Neural progenitor cell (in vitro differentiated cells): ENCODE measurements around the gene KARS1. TPM values are rescaled to one million over a fixed set of nuclear protein-coding genes. Genes with fewer than 3 reads are reported as not detected.

ENCODE experiments used
- DNase-seq: peaks from one replicate; pipeline ENCODE4 v3.0.0-alpha.2; 2016; ENCODE audit warnings: low spot score
- H2AFZ ChIP-seq: fragments of 200-600 bp; sonication (generic); replicated peaks from 2 replicates; pipeline ENCODE4 v1.6.1; 2016; ENCODE audit warnings: antibody characterized with exemption
- H3F3A ChIP-seq: fragments of 200-600 bp; sonication (generic); 2 replicates; pipeline ENCODE4 v1.6.1; 2016; ENCODE audit warnings: antibody characterized with exemption, low read depth
- H3K27ac ChIP-seq: fragments of 200-600 bp; sonication (generic); 2 replicates; pipeline ENCODE4 v1.5.1; 2016; ENCODE audit warnings: mild to moderate bottlenecking
- H3K27me3 ChIP-seq: fragments of 200-600 bp; sonication (generic); 2 replicates; pipeline ENCODE4 v1.6.1; 2016; ENCODE audit warnings: mild to moderate bottlenecking, moderate library complexity
- H3K36me3 ChIP-seq: fragments of 200-600 bp; sonication (generic); 2 replicates; pipeline ENCODE4 v1.5.1; 2016
- H3K4me1 ChIP-seq: fragments of 200-600 bp; sonication (generic); 2 replicates; pipeline ENCODE4 v1.6.1; 2016; ENCODE audit warnings: mixed run types
- H3K4me2 ChIP-seq: fragments of 200-600 bp; sonication (generic); 2 replicates; pipeline ENCODE4 v1.6.1; 2016
- H3K4me3 ChIP-seq: fragments of 200-600 bp; sonication (generic); 2 replicates; pipeline ENCODE4 v1.5.1; 2016
- H3K79me2 ChIP-seq: fragments of 200-600 bp; sonication (generic); 2 replicates; pipeline ENCODE4 v1.6.1; 2016; ENCODE audit warnings: low read depth
- H3K9ac ChIP-seq: fragments of 200-600 bp; sonication (generic); 2 replicates; pipeline ENCODE4 v1.6.1; 2016
- H3K9me3 ChIP-seq: fragments of 200-600 bp; sonication (generic); 2 replicates; pipeline ENCODE4 v1.5.1; 2016; ENCODE audit warnings: low read depth
- H4K20me1 ChIP-seq: fragments of 200-600 bp; sonication (generic); 2 replicates; pipeline ENCODE4 v1.6.1; 2016; ENCODE audit warnings: low read depth
- H3K27ac Mint-ChIP-seq: 3 replicates; pipeline ENCODE4 v1.8.0; 2021; ENCODE audit warnings: mixed read lengths
- H3K27me3 Mint-ChIP-seq: 2 replicates; pipeline ENCODE4 v1.8.0; 2022; ENCODE audit warnings: low read depth, mild to moderate bottlenecking, inconsistent platforms, moderate library complexity, mixed read lengths; ENCODE audit not compliant: insufficient read depth
- H3K36me3 Mint-ChIP-seq: 3 replicates; pipeline ENCODE4 v1.8.0; 2021; ENCODE audit warnings: mixed read lengths
- H3K4me1 Mint-ChIP-seq: 3 replicates; pipeline ENCODE4 v1.8.0; 2021; ENCODE audit warnings: mixed read lengths
- H3K4me3 Mint-ChIP-seq: 3 replicates; pipeline ENCODE4 v1.8.0; 2021; ENCODE audit warnings: mild to moderate bottlenecking, moderate library complexity, mixed read lengths
- H3K9me3 Mint-ChIP-seq: 3 replicates; pipeline ENCODE4 v1.8.0; 2020; ENCODE audit warnings: mixed read lengths
- EZH2 ChIP-seq: fragments of 200-600 bp; sonication (generic); IDR thresholded peaks from 2 replicates; pipeline ENCODE4 v1.6.1; 2017; ENCODE audit warnings: antibody characterized with exemption, mild to moderate bottlenecking, moderate library complexity
- EZH2phosphoT487 ChIP-seq: fragments of 200-600 bp; sonication (generic); IDR thresholded peaks from 2 replicates; pipeline ENCODE4 v1.6.1; 2017; ENCODE audit warnings: antibody characterized with exemption
- total RNA-seq: library from RNA; depleted of rRNA; stranded (reverse); fragments of >200 nt; gene quantifications from 2 replicates; pipeline ENCODE4 v1.2.3, GENCODE V29; 2015; ENCODE audit warnings: low replicate concordance
- TF ChIP-seq, protein P1 (sequence below): fragments of 200-600 bp; sonication (generic); IDR thresholded peaks from 2 replicates; pipeline ENCODE4 v1.5.1; 2017; ENCODE audit warnings: antibody characterized with exemption, mild to moderate bottlenecking

The KARS1 gene
- total RNA-seq, 1 donor from 2014 or later: 228 TPM

DNA sequence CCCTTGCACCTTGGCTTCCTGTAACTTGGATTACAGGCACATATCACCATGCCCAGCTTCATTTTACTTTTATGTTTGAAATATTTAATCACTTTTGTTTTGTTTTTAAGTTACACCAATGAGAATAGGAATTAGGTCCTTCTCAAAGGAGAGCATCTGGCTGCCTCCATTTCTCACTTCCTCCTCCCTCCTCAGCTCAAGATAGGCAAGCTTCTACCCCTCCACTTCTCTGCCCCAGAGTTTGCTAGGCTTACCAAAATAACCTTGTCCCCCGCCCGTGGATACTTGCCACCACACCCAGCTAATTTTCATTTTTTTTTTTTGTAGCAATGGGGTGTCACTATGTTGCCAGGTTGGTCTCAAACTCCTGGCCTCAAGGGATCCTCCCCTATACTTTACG, 63.4 kb downstream of the KARS1 start:
- H3K4me1 ChIP-seq: peaks cover 3% of the 10 kb centered on the region
- peaks cover 13% of the 10 kb centered on the region for H3K36me3 Mint-ChIP-seq
- no peak overlapping the region for H3K4me2 ChIP-seq
- peaks cover 3% of the 10 kb centered on the region for H3K27me3 Mint-ChIP-seq
- no peak overlapping the region for H2AFZ ChIP-seq
- H3F3A ChIP-seq: peaks cover 4% of the 10 kb centered on the region
- no peak overlapping the region for H3K27ac ChIP-seq
- no peaks in the 10 kb centered on the region for H3K27me3 ChIP-seq
- no peak overlapping the region for H3K4me3 Mint-ChIP-seq
- H3K79me2 ChIP-seq: no peaks in the 10 kb centered on the region
- H3K4me3 ChIP-seq: no peak overlapping the region
- peaks cover 7% of the 10 kb centered on the region for H3K4me1 Mint-ChIP-seq
- H3K27ac Mint-ChIP-seq: no peak overlapping the region
- no peaks in the 10 kb centered on the region for H3K9me3 ChIP-seq
- TF ChIP-seq, protein P1, sequence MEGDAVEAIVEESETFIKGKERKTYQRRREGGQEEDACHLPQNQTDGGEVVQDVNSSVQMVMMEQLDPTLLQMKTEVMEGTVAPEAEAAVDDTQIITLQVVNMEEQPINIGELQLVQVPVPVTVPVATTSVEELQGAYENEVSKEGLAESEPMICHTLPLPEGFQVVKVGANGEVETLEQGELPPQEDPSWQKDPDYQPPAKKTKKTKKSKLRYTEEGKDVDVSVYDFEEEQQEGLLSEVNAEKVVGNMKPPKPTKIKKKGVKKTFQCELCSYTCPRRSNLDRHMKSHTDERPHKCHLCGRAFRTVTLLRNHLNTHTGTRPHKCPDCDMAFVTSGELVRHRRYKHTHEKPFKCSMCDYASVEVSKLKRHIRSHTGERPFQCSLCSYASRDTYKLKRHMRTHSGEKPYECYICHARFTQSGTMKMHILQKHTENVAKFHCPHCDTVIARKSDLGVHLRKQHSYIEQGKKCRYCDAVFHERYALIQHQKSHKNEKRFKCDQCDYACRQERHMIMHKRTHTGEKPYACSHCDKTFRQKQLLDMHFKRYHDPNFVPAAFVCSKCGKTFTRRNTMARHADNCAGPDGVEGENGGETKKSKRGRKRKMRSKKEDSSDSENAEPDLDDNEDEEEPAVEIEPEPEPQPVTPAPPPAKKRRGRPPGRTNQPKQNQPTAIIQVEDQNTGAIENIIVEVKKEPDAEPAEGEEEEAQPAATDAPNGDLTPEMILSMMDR: no peak
- TF ChIP-seq EZH2phosphoT487: no peak
- no peak for TF ChIP-seq EZH2
- no peak overlapping the region for H3K9ac ChIP-seq
- H3K36me3 ChIP-seq: no peaks in the 10 kb centered on the region
- no peak for DNase-seq
- H4K20me1 ChIP-seq: no peaks in the 10 kb centered on the region
- no peaks in the 10 kb centered on the region for H3K9me3 Mint-ChIP-seq

DNA sequence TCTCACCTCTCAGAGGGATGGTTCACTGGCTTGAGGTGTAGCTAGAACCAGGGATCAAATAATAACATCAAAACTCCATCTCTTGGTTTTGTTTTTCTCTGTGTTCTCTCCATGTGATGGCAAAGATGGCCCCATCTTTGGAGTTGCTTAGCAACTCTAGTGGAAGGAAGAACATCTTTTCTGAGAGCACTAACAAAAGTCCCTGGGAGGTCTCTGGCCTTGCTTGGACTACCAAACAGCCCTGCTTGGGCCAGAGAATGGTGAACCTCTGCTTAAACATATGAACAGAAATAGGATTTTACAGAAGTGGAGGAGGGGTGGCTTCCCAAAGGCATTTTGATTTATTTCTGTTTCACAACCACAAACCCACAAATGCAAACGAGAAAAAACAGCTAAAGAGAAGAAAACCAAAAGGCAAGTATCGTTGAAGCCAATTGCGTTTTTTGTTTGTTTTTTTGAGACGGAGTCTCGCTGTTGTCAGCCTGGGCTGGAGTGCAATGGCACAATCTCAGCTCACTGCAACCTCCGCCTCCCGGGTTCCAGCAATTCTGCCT, 68.1 kb downstream of the KARS1 start:
- no peaks in the 10 kb centered on the region for H3K4me1 ChIP-seq
- H3K4me3 Mint-ChIP-seq: no peak overlapping the region
- no peaks in the 10 kb centered on the region for H3K27me3 ChIP-seq
- peaks cover 3% of the 10 kb centered on the region for H3K27me3 Mint-ChIP-seq
- H3K4me3 ChIP-seq: no peak overlapping the region
- H3K4me2 ChIP-seq: no peak overlapping the region
- TF ChIP-seq, protein P1: no peak
- TF ChIP-seq EZH2phosphoT487 (no peak), EZH2 (no peak)
- H3K4me1 Mint-ChIP-seq: peaks cover 9% of the 10 kb centered on the region
- peaks cover 24% of the 10 kb centered on the region for H3K36me3 Mint-ChIP-seq
- no peak for DNase-seq
- peak overlapping the region; percentile 37 for H3K27ac Mint-ChIP-seq
- no peak overlapping the region for H2AFZ ChIP-seq
- no peaks in the 10 kb centered on the region for H3K9me3 Mint-ChIP-seq
- no peaks in the 10 kb centered on the region for H3K79me2 ChIP-seq
- peaks cover 10% of the 10 kb centered on the region for H3K36me3 ChIP-seq
- peaks cover 3% of the 10 kb centered on the region for H4K20me1 ChIP-seq
- H3K27ac ChIP-seq: no peak overlapping the region
- H3F3A ChIP-seq: peaks cover 4% of the 10 kb centered on the region
- no peaks in the 10 kb centered on the region for H3K9me3 ChIP-seq
- no peak overlapping the region for H3K9ac ChIP-seq

DNA sequence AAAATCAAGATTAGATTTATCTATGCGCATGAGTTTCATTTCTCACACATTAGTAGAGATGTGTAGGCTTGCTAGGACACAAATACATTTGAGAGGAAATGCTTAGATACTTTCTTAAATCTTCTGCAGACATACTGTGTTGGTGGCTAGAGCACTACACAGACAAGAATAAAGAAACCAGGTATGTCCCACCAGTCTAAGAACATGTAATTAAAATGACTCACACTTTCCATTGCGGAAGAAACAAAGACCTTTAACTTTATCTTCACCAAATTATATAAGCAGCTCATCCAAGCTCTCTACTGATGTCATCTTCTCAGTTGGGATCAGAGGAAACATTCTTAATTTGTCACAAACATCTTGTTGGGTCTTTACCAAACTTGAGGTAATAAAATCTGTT, 68.7 kb downstream of the KARS1 start:
- Mint-ChIP-seq H3K9me3 (no peaks in the 10 kb centered on the region), H3K4me3 (no peak overlapping the region), H3K4me1 (peaks cover 9% of the 10 kb centered on the region), H3K36me3 (peaks cover 27% of the 10 kb centered on the region), H3K27me3 (peaks cover 3% of the 10 kb centered on the region), H3K27ac (no peak overlapping the region)
- H3K4me1 ChIP-seq: no peaks in the 10 kb centered on the region
- H3K27ac ChIP-seq: no peak overlapping the region
- no peaks in the 10 kb centered on the region for H3K9me3 ChIP-seq
- peaks cover 10% of the 10 kb centered on the region for H3K36me3 ChIP-seq
- DNase-seq: no peak
- H3K4me2 ChIP-seq: no peak overlapping the region
- no peak overlapping the region for H3K4me3 ChIP-seq
- no peaks in the 10 kb centered on the region for H3K27me3 ChIP-seq
- H3F3A ChIP-seq: peaks cover 4% of the 10 kb centered on the region
- H3K79me2 ChIP-seq: no peaks in the 10 kb centered on the region
- no peak overlapping the region for H3K9ac ChIP-seq
- peaks cover 3% of the 10 kb centered on the region for H4K20me1 ChIP-seq
- no peak overlapping the region for H2AFZ ChIP-seq
- no peak for TF ChIP-seq EZH2phosphoT487
- TF ChIP-seq, protein P1: no peak
- TF ChIP-seq EZH2: no peak
